COLO668 (cell line): ENCODE measurements around the gene CYFIP1.

Source experiments
- DNase-seq: peaks from one replicate; lab custom pipeline; 2025; ENCODE audit not compliant: unreplicated experiment; lab: John Stamatoyannopoulos, UW

The CYFIP1 gene

DNA sequence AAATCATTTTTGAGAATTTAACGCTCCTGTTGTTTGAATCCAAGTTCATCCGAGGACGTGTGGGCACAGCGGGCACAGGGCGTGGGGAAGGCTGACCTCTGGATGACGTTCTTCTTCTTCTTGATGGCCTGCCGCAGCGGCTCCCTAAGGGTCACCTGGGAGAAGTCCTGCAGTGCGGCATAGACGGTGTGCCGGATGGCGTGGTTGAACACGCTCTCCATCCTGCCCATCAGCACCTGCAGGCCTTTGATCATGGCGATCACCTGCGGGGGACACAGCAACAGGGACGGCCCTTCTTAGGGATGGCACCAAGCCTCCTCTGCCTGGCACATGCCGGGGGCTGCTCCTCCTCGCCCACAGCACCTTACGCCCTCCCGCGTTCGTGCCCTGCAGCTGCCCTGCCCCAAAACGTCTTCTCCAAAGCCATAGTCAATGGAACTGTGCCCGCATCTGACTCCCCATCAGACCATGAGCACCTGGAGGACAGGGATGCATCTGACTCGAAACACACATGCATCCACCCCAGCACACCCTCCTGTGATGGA is 61.5 kb downstream of the CYFIP1 start:
- DNase-seq = no peak

GRCh38 chr15:22918056-22918455 is 62.1 kb downstream of the CYFIP1 start:
- DNase-seq = no peak

GRCh38 chr15:22917556-22917955 is 62.6 kb downstream of the CYFIP1 start:
- DNase-seq = no peak

DNA sequence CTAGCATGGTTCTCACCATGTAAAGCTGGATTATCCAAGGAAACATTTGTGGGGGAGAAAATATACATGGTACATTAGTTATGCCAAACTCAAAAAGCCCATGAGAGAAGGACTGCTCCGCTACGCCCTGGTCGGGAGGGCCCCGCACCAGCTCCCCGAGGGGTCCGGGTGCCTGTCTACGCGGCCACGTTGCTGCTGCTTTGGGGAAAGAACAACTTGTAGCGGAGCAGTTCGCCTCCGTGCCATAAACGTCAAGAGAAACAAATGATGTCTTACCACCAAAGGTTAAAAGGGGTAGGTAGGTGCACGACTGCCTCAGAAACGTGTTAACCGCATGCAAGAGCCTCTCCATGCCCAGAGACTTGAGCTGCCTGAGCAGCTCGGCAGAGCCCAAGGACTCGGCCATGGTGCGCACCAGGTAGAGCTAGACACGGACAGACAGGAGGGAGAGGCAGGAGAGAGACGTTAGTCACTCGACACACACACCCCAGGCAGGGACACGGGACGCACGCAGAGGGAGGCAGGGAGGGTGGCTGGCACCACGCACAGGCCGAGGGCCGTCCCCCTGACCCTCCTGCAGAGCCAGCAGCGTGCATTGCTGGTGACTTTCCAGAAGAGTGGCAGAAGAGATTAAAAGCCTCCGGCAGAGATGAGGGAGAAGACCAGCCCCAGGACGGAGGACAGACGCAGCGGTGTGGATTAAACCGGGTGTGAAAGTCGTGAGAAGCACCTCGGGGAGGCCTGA is 63.4 kb downstream of the CYFIP1 start:
- no peak for DNase-seq

- DNase-seq = no peak
Observed at GRCh38 chr15:22915866-22916515, 64.2 kb downstream of the CYFIP1 start.

DNA sequence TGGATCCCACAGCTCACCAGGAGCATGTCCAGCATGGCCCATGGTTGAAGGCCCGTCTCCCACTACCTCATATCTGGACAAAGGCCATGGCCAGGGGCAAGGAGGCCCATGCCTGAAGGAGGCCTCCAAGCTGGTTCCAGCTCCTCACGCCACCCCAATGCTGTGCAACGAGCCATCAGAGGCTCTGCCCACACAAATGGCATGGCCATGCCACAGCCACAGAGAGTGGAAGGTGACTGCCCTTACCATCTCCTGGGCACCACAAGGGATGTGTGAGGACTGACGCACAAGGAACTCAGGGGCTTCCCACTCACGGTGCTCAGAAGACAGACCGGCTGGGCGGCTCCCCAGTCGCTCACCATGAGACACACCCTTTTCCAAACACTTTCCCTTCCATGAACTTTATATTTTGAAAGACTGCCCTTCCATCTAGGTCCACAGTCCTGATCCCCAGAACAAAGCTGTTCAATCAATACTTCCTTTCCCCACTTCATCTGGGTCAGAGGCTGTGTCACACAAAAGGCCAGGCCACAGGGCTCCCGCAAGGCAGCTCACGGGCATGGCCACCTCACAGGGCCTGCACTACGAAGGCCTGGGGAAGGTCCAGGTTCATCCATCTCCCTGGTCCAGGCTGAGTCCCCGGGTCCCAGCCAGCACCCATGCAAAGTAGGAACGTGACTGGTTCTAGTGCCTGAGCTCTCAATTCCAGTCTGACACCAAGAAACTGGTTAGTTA is 66.4 kb downstream of the CYFIP1 start:
- DNase-seq = no peak

DNA sequence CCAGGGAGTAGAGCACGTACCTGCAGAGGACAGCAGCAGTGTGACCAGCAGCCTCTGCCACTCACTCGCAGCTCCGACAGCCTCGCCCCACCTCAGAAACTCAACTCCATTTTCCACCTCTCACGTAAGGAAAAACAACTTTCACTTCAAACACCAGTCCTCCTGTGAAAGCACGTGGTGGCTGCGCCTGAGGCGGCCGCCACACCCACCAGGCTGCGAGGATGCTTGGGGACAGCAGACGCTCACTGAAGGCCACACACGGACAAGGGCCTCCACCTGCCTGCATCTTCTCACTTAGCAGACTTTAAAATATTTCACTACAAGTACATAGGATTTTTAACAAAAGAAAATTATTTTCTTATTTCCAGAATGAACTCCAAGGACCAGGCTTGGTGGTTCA is 67.9 kb downstream of the CYFIP1 start:
- DNase-seq = no peak

DNA sequence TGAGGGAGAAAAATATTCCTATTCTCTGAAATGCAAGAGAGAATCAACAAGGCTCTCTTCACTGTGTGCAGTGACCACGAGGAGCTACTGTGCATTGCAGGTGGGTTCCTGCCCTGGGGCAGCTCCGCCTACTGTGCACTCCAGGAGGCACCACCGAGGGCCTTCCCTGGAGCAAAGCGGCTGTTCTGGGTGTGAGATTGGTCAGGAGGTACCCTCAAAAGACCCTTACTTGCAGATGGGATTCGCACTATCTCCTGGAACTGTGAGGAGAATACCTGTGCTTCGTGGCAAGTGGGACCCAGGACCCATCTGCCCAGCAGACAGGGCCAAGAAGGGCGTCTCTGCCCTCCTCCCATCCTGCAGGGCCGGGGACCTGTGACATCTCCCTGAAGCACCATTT is 68.9 kb downstream of the CYFIP1 start:
- DNase-seq = no peak

- no peak for DNase-seq
Observed at GRCh38 chr15:22908830-22909229, 71.3 kb downstream of the CYFIP1 start.

DNA sequence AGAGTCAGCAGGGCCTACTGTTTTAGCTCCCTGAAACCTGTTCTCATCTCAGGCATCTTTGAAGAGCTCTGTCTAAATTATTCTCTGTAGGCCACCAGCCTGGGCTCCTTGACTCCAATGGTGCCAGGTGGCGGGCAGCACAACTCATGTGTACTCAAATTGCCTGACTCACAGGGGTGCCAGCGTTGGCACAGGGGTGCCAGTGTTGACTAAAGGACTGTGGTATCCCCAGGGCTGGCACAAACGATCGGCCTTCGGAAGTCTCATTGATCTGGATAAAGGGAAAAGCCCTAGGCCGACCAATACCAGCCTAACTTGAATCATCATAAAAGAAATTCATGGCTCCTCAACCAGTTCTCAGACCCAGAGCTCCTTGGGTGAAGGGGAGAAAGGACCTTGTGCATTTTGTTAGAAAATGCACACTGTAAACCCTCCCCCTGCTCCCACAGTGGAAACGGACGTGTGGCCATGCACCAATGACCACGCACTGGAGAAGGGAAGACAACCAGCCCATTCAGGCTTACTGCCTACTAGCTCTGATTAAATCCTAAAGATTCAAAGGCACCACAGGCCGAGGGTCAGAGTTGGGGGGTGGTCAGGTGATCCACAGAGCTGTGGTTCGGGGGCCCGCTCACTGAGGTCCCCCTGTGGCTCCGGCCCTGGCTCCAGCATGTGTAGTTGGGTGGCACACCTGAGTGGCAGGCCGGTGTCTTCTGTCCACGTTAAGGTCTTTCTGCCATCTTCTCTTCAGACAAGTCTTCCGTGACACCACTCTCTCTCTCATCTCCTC is 72.8 kb downstream of the CYFIP1 start:
- no peak for DNase-seq

DNA sequence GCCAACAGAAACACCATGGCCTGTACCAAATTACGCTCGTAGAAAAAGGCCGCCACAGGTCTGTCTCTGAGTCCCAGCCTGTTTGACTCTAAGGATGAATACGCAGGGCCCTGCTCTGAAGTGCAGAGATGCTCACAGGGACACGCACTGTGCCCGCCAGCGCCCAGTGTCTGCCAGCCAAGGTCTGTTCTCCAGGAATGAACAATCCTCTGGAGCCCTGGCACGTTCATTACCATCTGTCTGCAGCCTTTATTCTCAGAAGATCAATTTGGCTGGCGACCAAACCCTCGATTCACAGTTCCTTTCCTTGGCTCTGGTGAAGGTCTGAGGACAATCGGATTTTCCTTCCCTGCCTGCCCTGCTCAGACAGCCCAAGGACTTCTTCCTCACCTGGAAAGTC is 75.4 kb downstream of the CYFIP1 start:
- DNase-seq = no peak

GRCh38 chr15:22903961-22904534 is 76.1 kb downstream of the CYFIP1 start:
- DNase-seq = peak; percentile 95

GRCh38 chr15:22903427-22903826 is 76.7 kb downstream of the CYFIP1 start:
- DNase-seq = no peak

- DNase-seq = no peak
Observed at GRCh38 chr15:22902981-22903380, 77.2 kb downstream of the CYFIP1 start.

- no peak for DNase-seq
Observed at GRCh38 chr15:22902578-22902977, 77.6 kb downstream of the CYFIP1 start.

DNA sequence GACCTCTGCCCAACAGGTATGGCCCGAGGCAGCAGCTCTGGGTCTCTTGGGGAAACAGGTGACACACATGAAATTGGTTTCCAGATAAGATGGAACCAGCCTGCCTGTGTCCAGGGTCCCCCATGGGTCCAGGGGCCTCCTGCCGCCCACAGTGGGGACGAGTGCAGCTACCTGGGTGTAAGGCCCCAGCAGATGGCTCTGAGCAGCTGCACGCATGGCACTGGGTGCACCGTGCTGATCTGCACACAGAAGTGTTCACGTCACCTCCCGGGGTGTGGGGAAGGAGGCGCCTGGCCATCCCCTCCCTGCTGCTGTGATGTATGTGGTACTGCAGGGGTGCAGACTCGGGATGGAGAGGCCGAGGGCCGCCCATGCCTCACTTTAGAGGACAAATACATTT is 78.1 kb downstream of the CYFIP1 start:
- DNase-seq = no peak

DNA sequence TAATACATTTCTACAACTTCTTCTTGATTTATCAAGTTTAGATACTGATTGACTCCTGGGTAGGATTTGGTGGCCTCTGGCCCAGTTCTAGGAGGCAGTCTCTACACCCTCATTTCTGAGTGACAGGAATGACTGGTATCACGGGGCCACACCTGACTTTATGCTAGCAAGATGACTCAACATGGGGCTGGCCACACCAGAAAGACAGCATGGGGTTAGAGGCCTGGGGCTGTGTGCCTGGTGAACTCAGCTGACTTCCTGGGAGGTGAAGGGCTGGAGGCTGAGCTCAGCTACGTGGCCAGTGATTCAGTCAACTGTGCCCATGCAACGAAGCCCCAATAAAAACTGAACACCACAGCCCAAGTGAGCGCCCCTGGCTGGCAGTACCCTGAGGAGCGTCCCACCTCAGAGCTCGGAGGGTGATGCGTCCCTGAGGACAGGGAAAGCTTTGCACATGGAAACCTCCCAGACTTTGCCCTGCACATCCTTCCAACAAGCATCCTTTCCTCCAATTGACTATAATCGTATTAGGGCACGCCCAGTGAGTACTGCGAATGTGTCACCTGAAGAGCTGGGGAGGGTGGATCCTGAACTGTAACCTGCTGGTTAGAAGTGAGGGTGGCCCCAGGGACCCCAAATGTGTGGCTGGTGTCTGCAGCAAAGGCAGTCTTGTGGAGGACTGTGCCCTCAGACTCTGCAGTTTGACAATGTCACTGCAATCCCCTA is 84.5 kb downstream of the CYFIP1 start:
- no peak for DNase-seq

GRCh38 chr15:22893881-22894280 is 86.3 kb downstream of the CYFIP1 start:
- DNase-seq = no peak

DNA sequence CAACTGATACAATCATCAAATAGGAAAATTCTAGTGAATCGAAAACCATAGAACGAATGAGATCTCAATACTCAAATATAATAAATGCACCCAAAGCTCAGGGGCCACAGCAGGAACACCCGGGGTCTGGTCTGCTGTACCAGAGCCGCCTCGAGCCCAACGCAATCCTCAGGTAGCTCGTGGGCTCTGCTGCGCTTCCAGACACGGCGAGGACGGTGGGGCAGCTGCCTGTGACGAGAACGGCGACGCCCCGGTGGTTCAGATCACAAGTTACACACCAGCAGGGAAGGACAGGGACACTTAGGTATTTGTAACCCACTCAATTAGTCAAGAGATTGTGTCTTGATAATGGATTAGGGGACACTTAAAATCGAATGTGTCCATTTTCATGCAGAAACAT is 87.1 kb downstream of the CYFIP1 start:
- no peak for DNase-seq

GRCh38 chr15:22892333-22892732 is 87.8 kb downstream of the CYFIP1 start:
- DNase-seq = no peak
